ENCODE data around the gene TAS2R10.

TAS2R10 gene, protein sequence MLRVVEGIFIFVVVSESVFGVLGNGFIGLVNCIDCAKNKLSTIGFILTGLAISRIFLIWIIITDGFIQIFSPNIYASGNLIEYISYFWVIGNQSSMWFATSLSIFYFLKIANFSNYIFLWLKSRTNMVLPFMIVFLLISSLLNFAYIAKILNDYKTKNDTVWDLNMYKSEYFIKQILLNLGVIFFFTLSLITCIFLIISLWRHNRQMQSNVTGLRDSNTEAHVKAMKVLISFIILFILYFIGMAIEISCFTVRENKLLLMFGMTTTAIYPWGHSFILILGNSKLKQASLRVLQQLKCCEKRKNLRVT

DNA sequence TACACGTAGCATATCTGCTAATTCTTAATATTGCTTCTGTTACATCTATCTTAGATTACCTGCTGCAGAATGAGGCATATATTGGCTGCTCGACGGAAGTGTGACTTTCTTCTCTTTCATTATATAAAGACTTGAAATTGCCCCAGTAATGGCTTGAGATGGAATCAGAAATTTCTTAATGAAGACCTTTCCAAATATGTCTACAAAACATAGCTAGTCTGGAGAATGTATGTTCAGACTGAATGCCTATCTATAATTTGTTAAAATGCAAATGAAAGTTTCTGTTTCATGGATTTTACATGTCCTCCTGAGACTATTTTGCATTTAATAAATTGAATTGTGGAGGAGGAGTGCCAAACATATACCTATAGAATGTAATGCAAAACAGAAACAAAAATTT is at the start of gene TAS2R10:
TAS2R10 (minus strand) TSS at position 101 of the 400 bp plus-strand sequence; CDS start at position 12, 89 bp downstream.
- DNase-seq: no peak
- intact Hi-C loops (cut with DNase I): no loop called here

GRCh38 chr12:10873378-10873777 is 47.2 kb upstream of the TAS2R10 start:
- DNase-seq: no peak
- intact Hi-C loops (cut with DNase I): no loop called here

- intact Hi-C loops (cut with DNase I): no loop called here
- no peak for DNase-seq
Measured at GRCh38 chr12:10867381-10867780, 41.2 kb upstream of the TAS2R10 start.

GRCh38 chr12:10863512-10864218 is 37.5 kb upstream of the TAS2R10 start:
- intact Hi-C loops (cut with DNase I): no loop called here
- DNase-seq: no peak

DNA sequence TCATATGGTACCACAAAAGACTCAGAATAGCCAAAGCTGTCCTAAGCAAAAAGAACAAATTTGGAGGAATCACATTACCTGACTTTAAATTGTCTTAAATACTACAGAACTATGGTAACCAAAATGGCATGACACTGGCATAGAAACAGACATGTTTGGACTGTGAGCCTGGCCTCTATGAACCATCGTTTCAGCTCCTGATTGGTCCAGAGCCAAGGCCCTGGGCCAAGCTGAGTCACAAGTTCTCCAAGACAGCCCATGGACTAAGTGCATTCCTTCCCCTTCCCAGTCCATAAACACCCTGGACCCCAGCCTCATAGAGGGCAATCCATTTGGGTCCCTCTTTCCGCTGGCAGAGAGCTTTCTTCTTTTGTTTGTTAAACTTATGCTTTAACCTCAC is 35.2 kb upstream of the TAS2R10 start:
- intact Hi-C loops (cut with DNase I): no loop called here
- no peak for DNase-seq

GRCh38 chr12:10855807-10856206 is 29.6 kb upstream of the TAS2R10 start:
- DNase-seq: no peak
- intact Hi-C loops (cut with DNase I): no loop called here

DNA sequence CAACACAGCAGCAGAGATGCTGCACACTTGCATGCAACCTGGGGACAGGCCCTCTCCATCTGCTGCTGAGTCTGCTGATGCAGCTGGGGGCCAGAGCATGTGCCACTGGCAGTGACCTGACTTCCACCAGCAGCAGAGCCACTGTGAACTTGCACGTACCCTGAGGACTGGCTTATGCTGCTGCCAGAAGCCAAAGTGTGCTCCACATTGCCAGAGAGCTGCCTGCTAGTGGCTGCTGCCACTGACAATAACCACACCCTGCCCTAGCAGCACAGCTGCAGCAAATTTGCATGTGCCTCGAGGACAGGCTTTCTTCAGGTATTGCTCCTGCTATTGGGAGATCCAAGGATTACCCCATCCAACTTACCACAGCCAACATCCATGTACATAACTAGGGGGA is 27.6 kb upstream of the TAS2R10 start:
- DNase-seq: no peak
- intact Hi-C loops (cut with DNase I): no loop called here

DNA sequence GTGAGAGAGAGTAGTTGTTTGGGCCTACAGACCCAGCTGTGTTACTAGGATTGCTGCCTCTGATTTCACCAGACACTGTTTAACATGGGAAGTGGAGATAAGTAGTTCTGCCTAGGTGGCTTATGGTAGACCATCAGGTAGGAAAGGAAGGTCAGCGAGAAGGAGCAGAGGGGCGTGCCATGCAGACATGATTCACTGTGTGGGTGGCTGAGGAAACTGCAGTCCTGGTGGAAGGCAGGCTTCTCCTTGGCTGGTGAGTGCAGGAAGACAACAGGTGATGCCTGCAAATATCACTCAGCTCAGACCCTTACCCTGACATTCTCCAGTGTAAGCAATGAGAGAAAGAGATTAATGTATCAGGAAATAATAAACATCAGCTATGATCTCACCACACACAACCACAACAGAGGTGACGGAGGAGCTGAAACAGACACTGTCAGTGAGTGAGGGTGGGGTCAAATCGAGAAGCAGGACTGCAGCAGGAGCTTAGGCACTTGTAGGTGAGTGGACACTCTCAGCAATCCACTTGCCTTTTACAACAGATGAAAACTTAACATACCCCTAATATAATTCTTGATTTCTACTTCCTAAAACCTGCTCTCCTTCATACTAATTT is 25.2 kb upstream of the TAS2R10 start:
- no peak for DNase-seq
- intact Hi-C loops (cut with DNase I): no loop called here

GRCh38 chr12:10849425-10849878 is 23.3 kb upstream of the TAS2R10 start, which contains the start of gene PRR4:
Gene PRR4, minus strand, starts transcription at chr12:10849475. Its CDS starts 38 bp downstream, at chr12:10849437.
- no peak for DNase-seq
- intact Hi-C loops (cut with DNase I): no loop called here

DNA sequence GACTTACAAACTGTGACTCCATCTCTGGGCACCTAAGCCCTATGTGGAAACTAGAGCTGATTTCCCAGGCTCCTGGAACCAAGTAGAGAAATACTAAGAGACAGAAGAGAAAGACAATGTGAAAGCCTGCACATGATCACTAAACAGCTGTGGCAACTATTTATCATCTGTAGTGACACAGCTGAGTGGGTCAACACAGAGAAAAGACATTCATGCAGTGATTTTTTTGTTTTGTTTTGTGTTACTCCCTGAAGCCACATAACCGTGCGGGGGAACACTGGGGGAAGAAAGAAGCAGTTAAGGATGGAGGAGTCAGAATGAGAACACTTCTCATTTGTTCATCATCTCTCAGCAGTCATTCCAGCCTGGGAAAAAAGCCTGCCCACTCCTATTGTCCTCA is 21.6 kb upstream of the TAS2R10 start:
- no peak for DNase-seq

DNA sequence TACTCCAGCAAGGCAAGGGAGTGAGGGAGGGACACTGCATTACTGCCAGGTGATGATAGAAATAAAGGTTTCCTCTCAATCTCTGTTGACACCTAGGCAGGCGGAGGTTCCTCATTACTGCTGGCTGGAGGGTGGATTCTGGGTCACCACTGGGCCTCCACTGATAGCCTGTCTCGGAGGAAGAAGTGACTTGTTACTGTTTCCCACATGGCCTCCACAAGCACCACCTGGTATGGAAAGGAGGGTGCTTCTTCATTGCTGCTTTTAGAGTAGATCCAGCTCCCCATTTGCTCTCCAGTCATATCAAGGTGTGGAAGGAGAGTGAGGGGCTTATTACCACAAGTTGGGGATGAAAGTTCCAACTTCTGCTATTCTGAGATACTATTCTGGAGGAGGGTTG is 16.7 kb upstream of the TAS2R10 start:
- intact Hi-C loops (cut with DNase I): no loop called here
- DNase-seq: no peak

More for the DNA sequence above, 21.6 kb upstream of the TAS2R10 start:
- intact Hi-C loops (cut with DNase I): no loop called here

DNA sequence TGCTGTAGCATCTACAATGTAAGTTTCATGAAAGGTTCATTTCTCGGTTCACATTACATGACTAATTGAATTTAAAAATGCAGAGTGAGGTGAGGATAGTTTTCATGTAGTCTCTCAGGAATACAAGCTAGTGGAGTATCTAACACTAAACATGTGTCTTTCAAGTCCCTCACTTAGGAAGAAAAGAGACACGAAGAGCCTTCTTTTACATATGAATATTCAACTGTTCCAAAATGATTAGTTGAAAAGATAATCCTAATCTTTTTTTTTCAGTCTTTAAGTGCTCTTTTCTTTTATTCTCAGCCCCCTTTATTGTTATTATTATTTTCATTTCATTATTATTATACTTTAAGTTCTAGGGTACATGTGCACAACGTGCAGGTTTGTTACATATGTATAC is 12.3 kb upstream of the TAS2R10 start:
- intact Hi-C loops (cut with DNase I): no loop called here
- no peak for DNase-seq

DNA sequence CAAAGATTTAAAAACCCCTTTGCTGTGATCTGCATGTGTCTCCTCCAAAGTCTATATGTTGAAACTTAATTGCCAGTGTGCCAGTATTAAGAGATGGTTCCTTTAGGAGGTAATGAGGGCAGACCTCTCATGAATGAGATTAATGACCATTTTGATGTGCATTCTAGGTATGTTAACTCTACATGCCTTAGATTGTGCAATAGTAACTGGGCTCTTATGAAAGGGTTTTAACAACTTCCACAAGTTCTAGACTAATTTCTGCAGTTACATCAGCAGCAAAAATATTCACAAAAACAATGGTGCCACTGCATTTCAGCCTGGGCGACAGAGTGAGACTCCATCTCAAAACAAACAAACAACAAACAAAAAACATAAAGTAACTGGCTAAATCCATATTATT is 3.8 kb upstream of the TAS2R10 start:
- no peak for DNase-seq
- intact Hi-C loops (cut with DNase I): no loop called here

GRCh38 chr12:10824957-10825356 is 1.2 kb downstream of the TAS2R10 start:
- intact Hi-C loops (cut with DNase I): no loop called here
- no peak for DNase-seq

DNA sequence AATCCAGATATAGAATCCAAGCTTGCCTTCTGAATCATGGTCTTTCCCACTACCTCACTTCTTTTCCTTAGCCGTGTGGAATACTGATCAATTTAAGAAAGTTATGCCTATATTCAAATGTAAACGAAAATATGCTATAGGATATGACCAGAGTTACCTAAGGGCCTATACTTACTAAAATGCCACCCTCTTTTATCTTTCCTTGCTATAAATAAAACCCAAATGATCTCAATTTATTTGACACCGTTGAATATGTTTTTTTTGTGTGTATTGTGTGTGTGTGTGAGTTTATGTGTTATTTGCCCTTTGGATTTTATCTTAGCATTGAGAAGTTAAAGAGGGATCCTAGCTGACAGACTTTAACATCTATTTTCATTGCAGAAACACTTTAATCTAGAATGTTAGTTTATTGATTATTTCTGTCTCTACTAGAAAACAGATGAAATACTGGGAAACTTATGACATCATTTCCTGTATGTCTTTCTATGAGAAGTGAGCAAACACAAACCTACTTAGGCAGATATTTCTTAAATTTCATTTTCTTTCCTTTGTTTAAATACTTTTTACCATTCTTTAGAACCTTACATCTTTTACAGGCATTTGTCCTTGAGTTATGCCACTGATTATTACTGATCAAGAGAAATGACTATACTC is 14.1 kb downstream of the TAS2R10 start:
- intact Hi-C loops (cut with DNase I): no loop called here
- no peak for DNase-seq

- DNase-seq: no peak
- intact Hi-C loops (cut with DNase I): no loop called here
Measured at GRCh38 chr12:10810068-10810467, 16.1 kb downstream of the TAS2R10 start, which contains the start of gene TAS2R9. Gene TAS2R9, minus strand, starts transcription at chr12:10810168. Its CDS starts 93 bp downstream, at chr12:10810075.

GRCh38 chr12:10807186-10807585 is 19.0 kb downstream of the TAS2R10 start, which contains the start of gene TAS2R8:
Gene TAS2R8, minus strand, starts transcription at chr12:10807286. Its CDS starts 306 bp downstream, at chr12:10806980.
- intact Hi-C loops (cut with DNase I): no loop called here
- no peak for DNase-seq

DNA sequence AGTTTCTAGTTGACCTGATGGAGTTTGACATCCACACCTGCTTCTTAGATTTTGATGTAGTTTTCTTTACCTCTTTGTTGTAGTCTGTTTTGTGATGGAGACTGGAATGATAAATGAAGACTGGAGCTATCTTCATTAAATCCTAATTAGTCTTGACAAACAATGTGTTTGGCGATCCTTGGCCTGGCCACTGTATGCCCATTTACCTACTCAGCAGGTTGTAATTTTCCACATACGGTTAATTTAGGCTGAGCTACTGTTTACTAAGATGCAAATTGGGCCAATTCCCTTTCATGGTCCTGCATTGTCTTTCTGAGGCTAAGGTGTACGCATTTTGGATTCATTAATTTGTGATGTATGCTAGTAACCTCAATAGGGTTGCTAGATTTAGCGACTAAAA is 23.6 kb downstream of the TAS2R10 start, which contains the start of gene TAS2R7:
TAS2R7 (minus strand) TSS at position 41 of the 400 bp plus-strand sequence. CDS start 57 bp downstream, outside the sequence.
- intact Hi-C loops (cut with DNase I): no loop called here

DNA sequence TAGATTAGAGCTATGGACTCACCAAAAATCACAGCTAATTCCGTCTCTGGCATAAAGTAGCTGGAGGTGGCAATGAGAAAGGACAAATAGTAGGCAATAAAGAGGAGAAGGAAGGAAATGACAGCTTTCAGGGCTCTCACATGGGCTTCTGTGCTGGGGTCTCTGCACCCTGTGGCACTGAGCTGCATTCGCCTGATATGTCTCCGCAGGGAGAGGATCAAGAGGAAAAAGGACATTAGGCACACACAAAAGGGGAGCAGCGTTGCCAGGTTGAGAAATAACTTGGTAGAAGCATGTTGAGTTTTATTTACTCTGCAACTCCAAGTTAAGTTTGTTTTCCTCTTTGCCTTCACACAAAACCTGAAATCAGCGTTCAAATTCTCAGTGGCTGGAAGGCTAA is 24.4 kb downstream of the TAS2R10 start:
- no peak for DNase-seq
- intact Hi-C loops (cut with DNase I): no loop called here

More for the DNA sequence above, 23.6 kb downstream of the TAS2R10 start, which contains the start of gene TAS2R7:
- no peak for DNase-seq
